Endometrial microvascular endothelial cells (primary cell): Measurements from ENCODE around the gene AOPEP. TPM values are rescaled to one million over a fixed set of nuclear protein-coding genes. Genes with fewer than 3 reads are reported as not detected.

ENCODE experiments used
- in situ Hi-C: cut with HindIII; loops from 2 replicates; pipeline ENCODE4 v1.10.0; 2017; ENCODE audit warnings: low sequenced_read_pairs, low pct_unique_long_range_greater_than_20kb; ENCODE audit errors: inconsistent ontology term
- total RNA-seq: library from RNA; depleted of rRNA; stranded (reverse); fragments of >200 nt; gene quantifications from one replicate; pipeline ENCODE4 v1.2.3, GENCODE V29; 2015; ENCODE audit errors: inconsistent ontology term

The AOPEP gene
- total RNA-seq, 1 donor from 2014 or later, result 48.9 TPM

DNA sequence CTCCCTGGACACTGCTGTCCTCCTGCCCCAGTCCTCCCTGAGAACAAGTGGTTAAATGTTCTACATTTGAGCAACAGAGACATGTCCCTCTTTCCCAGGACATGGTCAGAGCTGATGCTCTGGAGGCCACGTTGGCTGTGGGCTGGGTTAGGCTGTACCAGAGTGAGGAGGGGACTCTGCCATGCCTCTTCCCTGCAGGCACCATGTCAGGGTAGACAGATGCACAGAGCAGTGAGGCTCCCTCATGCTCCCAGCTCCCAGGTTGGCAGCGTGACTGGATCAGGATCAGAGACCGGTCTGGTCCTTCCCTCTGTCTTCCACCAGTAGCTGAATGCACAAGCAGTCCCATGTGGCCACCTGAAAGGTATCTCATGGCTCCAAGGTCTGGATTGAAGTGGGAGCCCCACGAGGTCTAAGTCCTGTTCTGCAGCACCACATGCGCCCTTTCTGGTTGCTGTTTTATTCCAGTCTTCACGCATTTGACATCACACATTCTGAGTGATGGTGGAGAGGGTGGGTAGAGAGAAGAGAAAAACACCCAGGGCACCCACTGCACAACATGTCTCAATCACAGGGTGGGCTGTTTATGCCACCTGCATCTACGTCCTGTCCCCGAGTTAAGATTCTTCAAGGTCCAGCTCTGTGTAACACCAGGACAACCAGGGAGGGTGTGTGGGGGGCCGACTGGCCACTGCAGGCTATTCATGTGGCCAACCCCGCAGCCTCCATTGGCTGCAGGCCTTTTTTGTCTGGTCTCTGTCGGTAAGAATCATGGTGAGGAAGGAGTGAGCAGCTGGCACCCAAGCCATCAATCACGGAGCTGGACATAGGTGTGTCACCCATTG lies 386.2 kb downstream of the AOPEP start:
- in situ Hi-C loops, result no loop called here

DNA sequence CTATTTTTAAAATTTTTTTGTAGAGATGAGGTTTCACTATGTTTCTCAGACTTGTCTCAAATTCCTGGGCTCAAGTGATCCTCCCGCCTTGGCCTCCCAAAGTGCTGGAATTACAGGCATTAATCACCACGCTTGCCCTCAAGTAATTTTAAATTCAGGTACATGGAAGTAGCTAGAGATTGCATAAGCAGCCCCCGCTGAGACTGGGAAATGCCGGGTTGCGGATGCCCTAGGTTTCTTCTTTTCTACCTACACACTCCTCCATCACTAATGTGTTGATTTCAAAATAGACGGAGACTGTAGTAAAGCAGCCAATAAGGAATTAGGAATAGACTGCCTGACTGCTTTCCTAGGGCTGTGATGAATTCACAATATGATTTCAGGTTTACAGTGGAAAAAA lies 388.6 kb downstream of the AOPEP start:
- in situ Hi-C loops, result no loop called here

DNA sequence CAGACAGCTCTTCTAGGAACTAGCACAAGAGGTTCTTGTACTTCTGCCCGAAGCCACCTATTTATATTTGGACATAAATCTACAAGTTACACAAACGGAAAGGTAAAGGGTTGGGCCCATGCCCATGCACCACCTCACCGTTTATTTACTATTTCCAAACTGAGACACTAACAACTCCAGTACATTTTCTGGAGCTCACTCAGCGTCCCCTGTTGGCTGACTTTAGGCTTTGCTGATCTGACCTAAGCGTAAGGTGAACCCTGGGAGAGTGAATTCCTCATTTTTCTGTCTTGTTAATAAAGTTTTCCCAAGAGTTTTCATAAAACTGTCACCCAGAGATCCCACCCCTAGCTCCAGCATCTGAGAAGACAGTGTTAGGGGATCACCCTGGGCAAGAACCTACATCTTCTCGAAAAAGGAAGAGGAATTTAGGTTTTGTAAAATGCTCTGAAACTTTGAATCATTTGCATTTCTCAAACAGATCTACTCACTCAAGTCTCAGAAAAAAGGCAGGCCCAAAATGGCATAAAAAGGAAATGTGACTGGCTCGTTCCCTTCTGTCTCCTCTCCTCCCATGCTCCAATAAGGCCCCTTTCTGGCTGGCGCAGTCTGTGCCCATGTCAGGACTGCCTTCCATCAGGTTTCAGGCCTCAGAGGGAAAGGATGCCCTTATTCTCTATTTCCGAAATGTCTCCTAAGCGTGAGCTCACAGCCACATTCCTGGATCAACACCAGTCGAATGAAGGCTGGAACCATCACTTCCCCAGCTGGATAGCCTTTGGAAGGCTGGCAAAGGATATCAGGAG lies 389.7 kb downstream of the AOPEP start:
- in situ Hi-C loops, result no loop called here

DNA sequence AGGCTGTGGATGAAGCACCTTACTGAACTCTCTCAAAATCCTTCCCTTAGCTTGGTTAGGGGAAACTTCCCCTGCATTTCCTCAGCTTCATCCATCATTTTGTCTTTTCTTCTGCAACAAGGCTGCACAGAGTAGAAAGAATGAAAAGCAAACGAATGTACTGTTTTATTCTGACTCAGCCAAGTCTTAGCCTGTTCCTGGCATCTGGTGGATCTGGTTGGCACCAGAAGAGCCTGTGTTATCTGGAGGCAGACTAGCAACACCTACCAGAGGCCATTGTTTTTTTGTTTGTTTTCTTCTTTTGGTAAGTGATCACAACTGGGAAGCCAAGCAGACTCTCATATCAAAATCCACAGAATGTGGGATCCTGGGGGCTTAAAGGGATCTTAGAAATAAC lies 390.3 kb downstream of the AOPEP start:
- in situ Hi-C loops, result no loop called here

DNA sequence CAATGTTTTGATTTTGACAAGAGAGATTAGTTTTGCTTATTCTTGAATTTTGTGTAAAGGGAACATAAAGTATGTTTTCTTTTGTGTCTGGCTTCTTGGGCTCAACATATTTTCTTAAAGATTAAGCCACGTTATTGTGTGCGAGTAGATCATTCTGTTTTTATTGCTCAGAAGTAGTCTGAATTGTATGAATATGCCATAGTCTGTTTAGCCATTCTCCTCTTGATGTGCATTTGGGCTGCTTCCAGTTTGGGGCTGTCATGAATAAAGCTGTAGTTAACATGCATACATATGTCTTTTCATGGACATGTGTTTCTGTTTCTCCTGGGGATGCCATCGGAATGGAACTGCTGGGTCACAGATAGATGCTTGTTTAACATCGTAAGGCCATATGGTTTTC lies 392.1 kb downstream of the AOPEP start:
- in situ Hi-C loops, result no loop called here

DNA sequence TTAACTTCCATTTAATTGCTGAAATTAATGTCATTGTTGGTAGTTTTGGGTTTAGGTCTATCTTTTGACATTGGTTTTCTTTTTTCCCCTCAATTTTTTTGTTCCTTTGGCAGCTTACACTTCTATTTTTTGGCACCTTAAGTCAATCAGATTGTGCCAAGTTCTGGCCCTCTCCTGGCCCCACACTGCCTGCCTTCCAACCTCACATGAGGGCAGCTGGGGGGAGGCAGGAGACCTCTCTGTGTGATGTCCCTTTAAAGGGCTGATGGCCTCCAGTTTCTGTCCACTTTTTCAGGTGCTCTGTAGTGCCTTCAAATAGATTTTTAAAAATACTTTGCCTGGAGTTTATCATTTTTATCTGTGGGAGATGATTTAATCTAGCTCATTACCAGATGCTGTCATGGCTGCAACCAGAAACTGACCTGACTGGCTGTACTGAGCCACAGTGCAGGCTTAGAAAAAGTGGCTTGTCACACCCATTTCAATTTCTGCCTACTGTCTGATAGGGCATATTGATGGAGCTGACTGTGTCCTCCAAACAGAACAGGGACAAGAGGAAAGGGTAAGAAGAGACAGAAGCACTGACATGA lies 394.4 kb downstream of the AOPEP start:
- in situ Hi-C loops, result no loop called here

DNA sequence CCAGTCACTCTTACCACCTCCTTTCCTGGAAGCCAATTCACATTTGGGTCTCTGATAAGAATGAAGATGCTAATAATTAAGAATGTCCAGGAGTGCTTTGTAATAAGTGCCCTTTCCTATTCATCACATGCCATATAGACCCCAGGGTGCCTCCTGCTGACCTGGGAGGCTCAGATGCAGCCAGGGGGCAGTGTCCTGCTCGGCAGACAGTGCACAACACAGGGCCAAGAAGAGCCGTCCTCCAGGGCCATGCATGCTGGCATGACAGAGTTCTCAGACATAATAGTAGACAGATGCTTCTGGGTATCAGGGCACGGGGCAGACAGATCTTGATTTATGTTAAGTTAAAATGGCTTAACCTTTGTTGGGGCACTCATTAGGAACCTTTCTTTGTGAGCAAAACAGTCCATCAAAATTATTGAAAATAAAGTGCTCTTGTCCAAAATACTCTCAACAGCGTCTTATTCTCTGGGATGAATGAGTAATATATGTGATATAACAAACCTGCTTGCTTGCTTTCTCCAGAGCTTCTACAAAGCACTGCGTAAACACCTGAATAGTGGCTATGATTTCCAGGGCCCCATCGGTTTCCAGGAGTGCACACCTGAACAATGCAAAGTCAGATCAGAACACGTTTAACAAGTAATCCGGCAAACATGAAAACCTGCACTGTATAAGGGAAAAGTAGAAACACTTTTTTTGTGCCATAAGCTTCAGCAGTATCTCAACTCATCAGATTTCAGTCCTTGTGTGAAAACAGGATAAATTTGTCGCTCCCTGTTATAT lies 398.3 kb downstream of the AOPEP start:
- in situ Hi-C loops, result no loop called here

DNA sequence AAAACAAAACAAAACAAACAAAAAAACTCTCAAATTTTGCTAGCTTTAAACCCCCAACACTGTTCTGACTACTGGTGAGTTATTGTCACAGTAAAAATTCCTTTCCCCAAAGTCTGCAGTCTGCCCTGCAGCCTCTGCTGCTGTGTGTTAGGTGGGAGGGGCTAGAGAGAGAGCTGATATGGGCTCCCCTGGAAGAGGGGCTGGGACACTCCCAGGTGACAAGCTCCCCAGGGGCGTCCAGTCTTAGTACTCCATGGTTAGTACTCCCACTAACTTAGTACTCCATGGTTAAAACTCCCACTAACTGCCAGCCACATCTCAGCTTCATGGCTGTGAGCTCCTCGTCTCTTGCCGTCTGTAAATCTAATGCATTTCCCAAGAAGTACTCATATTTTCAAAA lies 399.2 kb downstream of the AOPEP start:
- in situ Hi-C loops, result no loop called here

DNA sequence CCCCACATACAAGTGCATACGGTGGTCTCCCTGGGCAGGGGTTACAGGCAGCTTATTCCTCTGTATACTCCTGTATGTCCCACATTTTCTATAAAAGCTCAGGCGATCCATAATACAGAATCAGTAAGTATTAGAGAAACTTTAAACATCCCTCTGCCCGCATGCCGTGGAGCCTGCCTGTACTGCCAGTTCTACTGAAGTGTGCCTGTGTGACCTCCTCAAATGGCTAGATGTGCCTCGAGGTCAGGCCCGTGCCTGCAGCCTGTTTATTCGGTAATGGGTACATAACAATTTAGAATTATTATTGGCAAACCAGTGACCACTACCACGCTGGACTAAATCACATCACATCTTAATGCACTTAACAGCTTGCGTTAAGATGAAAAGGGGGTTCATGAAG lies 400.2 kb downstream of the AOPEP start:
- in situ Hi-C loops, result no loop called here

DNA sequence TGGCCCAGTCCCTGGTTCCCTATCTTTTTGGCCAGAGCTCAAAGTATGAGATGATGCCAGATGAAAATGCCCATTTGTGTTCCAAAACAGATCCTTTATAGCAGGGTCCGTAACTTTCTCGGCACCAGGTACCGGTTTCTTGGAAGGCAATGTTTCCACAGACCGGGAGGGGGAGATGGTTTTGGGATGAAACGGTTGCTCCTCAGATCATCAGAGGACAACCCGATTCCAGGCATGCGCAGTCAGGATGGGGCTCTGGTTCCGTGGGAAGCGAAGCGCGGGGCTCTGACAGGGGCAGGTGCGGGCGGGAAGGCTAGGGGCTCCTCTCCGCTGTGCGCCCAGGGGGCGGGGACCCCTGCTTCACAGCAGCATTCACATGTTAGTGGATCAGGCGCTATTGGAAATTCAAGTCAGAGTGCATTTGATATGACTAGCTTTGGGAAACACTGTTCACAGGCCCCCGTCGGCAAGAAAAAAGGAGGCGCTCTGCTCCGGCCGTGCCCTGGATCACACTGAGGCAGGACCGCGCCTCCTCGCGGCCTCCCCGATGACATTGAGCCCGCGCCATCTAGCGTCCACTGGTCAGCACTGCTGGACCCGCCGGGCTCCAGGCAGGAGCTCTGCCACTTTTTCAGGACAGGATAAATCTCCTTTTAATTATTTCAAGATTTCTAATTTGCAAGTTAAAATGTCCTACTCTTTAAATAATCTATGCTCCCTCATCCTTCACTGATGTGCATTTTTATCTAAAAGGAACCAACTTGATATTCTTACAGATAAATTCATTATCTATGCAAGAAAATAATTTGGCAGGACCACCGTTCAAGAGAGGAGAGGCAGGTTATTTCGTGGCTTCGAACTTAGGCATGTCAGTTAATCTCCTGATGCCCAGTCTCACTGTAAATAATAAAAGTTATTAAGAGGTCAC lies 401.0 kb downstream of the AOPEP start:
- in situ Hi-C loops, result no loop called here

DNA sequence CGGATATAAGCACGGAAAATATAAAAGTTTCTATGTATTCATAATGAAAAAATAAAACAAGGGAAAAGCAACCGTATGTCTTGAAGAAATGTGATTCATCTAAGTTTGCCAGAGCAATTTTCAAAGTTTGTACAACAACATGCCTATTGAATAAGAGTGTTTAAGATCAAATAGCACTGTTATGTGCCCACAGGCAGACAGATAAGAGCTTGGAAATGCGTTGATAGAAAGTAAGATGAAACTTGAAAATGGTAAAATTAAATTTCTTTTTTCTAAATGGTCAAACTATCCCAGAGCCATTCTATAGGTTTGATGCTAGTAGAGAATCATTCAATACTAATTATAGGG lies 401.7 kb downstream of the AOPEP start:
- in situ Hi-C loops, result no loop called here

DNA sequence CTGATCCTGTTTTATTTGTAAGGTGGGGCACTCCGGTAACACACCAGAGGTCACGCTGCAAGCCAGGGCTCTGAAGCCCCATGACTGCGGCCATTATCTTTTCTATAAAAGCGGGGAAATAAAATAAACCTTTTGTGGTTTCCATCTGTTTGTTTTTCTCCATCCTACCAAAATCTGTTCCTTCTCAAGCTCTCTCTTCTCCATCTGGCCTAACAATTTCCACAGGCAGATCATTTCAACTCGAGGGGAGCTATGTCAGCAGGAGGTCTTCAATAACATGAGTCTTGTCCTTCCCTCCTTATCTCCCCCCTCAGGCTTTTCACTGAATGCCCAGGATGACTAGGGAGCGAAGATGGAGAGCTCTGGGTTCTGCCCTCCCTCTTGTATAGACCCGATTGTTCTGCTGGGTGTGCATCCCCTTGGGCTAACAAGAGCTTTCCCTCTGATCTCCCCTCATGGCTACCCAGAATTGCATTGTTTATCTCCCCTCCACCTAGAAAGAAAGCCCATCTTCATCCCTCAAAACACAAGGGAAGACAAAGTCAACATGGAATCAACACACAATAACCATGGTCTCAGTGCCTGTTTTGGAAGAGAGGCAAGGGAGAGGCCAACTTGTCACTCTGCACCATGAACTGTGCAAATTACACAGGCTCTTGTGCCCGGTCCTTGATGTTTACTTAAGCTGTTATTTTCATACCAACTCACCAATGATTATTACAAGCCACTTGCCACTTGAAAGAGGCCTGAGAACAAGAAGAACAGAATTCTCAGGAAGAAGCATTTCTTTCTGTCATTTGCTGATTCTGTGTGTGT lies 403.2 kb downstream of the AOPEP start:
- in situ Hi-C loops, result no loop called here

DNA sequence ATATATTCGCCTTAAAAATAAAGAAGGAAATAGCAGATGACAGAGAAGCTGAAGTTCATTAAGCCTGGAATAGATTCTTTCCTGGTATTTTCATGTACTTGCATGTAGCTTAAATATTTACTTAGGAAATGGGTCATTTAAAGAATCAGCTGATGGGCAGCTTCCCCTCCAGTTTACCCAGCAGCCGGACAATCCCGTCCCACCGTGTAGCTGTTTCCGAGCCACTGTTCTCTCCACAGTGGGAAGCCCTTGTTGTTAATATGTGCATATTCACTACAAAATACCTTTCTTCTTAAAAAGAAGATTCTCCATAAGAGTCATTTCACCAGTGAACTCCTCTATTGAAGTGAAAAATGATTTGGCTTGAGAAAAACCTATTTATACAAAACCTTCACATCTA lies 404.0 kb downstream of the AOPEP start:
- in situ Hi-C loops, result no loop called here

DNA sequence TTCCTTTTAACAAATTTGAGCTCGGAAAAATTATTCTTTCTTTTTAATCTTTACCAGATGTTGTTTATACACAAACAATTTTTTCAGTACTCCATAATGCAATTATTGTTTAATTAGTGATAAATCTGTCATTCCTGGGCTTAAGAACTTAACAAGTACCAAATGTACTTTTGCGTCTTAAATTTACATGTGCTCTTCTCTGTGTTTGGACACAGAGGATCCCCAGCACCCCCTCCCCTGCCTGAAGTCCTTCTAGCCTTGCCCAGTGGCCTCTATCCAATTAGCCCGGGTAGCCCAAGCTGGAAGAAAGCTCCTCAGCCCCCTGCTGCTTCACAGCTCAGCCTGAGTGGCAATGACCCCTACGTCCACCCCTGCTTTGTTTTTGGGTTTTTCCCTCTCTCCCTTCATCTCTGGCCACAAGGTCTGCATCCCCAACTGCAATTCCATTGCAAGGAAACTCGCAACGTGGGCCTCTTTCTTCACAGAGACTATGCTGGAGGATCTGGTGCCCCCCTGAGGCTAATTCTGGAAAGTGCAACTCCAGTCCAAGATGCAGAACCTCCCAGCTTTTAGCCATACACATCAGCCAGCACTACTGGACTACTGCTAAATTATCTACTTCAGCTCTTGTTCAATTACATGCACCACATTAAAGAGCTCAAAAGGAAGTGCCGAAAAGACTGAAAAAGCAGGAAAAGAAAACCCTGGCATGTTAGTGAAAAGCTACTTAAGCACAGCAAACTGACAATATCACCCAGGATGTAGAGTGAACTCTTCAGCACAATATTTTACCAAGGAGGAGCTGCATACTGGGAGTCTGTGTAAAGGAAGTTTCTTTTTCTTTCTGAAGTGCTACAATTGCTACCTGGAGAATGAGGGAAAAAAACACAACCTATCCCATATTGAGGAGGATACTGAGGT lies 404.8 kb downstream of the AOPEP start:
- in situ Hi-C loops, result no loop called here

DNA sequence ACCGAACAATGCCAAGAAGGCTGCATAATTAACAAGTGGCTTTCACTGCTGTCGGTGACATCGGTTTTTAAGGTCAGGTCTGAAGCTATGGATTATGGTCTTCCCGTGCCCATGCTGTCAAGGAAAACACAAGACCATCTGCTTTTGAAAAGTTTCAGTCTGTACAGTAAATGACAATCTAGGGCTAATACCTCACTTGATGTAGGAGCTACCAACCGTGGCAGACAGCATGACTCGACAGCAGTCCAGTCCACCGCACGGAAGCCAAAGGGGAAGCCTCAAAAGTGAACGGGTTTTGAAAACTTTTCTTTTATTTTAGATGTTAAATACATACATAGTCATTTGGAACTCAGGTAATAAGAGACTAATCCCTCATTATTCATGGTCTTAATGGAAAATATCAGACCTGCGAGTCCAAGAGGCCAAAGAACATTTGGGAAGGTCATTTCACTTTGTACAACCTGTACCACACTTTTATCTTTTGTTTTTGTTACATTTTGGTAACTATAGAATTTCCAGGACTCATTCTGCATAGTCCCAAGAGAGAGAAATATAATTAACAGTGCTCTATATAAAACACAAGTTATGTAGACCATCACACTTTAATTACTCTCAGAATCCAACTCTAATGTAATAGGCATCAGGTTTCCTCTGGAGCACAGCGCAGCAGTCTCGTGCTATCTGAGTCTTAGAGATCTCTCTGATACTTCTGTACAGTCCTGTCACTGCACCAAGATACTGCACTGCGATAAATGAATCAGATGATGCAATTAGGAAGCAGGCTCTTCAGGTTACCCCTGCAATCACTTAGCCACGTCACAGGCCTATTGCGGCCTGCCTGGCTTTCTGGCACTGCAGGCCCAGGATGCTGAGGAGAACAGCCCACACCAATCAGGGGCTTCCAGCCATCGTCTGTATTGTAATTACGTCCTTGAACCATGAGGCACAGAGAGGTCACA lies 406.1 kb downstream of the AOPEP start:
- in situ Hi-C loops, result no loop called here

DNA sequence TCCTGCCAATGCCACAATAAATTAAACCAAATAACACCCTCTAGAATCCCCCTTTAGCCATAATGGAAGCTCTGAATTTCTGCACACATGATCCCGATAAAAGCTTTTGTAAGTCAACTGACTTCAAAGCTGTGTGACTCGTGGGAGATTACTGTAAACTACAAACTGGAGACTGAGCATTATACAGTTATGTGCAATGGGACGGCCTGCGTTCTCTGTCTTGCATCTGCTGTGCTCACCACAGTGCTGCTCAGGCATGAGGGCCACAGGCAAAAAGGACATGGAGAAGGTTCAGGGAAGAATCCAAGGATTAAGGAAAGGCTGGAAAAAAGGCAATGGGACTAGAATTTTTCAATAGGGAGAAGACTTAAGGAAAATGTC lies 406.8 kb downstream of the AOPEP start:
- in situ Hi-C loops, result no loop called here
